Measurements from ENCODE around the gene REXO5.

- no peak for TF ChIP-seq CTCF (IDR thresholded peaks at IDR 0.05; ENCODE audit: extremely low read depth in 1 of 2, insufficient read depth in 1 of 2, low read depth in 1 of 2, low read length in 2 of 2)
- TF ChIP-seq POLR2A (IDR thresholded peaks at IDR 0.05; ENCODE audit: low read depth, low read length) = no peak
- TF ChIP-seq EZH2 (IDR thresholded peaks at IDR 0.05; ENCODE audit: borderline replicate concordance, low read depth, low read length, severe bottlenecking) = no peak
Observed at GRCh38 chr16:20875355-20875650, 69.0 kb downstream of the REXO5 start.

All from endothelial cell of umbilical vein (primary cell).